ENCODE measurements around the gene PHRF1. TPM values are rescaled to one million over a fixed set of nuclear protein-coding genes. Genes with fewer than 3 reads are reported as not detected.

PHRF1 gene
- total and polyA plus RNA-seq, 4 donors, result 14.7 to 28.4 (median 23.4) TPM

DNA sequence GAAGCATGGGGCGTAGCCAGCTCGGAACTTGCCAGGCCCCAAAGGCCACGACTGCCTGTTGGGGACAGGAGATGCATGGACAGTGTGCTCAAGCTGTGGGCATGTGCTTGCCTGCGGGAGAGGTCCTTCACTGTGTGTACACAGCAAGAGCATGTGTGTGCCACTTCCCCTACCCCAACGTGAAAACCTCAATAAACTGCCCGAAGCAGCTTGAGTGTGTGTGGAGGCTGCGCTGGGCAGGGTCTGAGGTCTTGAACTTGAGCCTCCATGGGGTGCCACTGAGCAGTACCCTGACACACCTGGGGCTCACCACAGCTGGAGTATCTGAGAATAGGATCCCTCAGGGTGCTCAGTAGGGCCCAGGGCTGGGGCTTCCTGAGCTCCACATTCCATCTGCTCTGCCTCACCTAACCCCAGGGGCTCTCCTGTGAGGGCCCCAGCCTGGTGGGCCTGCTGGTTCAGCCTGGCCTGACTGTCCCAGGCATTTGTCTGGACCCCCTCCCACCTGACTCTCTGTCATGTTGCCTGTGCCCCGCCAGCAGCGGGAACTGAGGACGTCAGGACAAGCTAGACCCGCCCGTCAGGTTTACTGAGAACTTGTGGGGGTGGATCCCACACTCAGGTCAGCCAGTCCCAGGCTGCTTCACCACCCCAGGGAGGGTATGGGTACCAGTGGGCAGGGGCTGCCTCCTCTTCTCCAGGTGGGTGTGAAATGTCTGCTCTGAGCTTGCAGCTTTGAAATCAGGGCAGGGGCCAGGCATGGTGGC, 12.3 kb upstream of the PHRF1 start:
- 91% methylated on average over 10 of the region's 12 CpGs for WGBS (ENCODE audit: insufficient coverage)
- H3K27me3 ChIP-seq (ENCODE audit: control insufficient read depth, insufficient read depth, low read length), result peaks cover 14% of the 10 kb centered on the region
- peaks cover 32% of the 10 kb centered on the region for H3K36me3 ChIP-seq (ENCODE audit: control insufficient read depth, insufficient read depth, low read length)
- no peaks in the 10 kb centered on the region for H3K9me3 ChIP-seq (ENCODE audit: control insufficient read depth, insufficient read depth, low read length)
- peaks cover 36% of the 10 kb centered on the region for H3K4me1 ChIP-seq (ENCODE audit: control insufficient read depth, insufficient read depth, low read length)
- no peak overlapping the region for H3K4me3 ChIP-seq (ENCODE audit: low read depth, low read length)
- H3K27ac ChIP-seq (ENCODE audit: low read depth, low read length), result no peak overlapping the region
- DNase-seq (ENCODE audit: low read depth in 4 of 6, low spot score in 6 of 6), result no peak

DNA sequence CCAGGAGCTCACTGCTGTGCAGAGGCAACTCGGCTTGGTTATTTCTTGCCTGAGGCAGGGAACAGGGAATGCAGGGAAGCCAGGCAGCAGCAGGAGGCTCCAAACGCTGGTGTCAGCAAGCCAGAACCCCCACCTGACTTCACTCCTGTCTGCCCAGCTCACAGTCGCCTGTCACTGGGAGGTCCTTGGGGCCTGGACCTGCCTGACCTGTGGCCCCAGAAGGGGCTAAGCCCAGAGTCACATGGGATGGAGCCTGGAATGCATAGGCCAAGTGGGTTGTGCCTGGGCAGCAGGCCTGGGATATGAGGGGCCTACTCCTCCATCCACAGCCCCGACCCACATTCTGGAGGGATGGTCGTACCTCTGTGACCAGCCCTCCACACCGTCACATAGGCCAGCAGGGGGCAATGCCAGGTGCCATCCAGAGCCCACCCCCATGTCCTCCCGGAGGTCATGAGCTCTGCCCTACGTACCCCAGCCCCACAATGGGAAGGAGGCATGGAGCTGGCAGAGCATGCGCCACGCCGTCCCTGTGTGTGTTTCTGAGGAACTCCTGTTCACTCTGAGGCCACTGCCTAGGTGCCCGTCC, 10.3 kb upstream of the PHRF1 start:
- H3K27me3 ChIP-seq (ENCODE audit: control insufficient read depth, insufficient read depth, low read length), result no peaks in the 10 kb centered on the region
- H3K4me3 ChIP-seq (ENCODE audit: low read depth, low read length), result no peak overlapping the region
- no peak overlapping the region for H3K27ac ChIP-seq (ENCODE audit: low read depth, low read length)
- WGBS (ENCODE audit: insufficient coverage), result 80% methylated on average over 12 of the region's 12 CpGs
- no peaks in the 10 kb centered on the region for H3K9me3 ChIP-seq (ENCODE audit: control insufficient read depth, insufficient read depth, low read length)
- H3K36me3 ChIP-seq (ENCODE audit: control insufficient read depth, insufficient read depth, low read length), result peaks cover 32% of the 10 kb centered on the region
- H3K4me1 ChIP-seq (ENCODE audit: control insufficient read depth, insufficient read depth, low read length), result peaks cover 34% of the 10 kb centered on the region
- no peak for DNase-seq (ENCODE audit: low read depth in 4 of 6, low spot score in 6 of 6)

DNA sequence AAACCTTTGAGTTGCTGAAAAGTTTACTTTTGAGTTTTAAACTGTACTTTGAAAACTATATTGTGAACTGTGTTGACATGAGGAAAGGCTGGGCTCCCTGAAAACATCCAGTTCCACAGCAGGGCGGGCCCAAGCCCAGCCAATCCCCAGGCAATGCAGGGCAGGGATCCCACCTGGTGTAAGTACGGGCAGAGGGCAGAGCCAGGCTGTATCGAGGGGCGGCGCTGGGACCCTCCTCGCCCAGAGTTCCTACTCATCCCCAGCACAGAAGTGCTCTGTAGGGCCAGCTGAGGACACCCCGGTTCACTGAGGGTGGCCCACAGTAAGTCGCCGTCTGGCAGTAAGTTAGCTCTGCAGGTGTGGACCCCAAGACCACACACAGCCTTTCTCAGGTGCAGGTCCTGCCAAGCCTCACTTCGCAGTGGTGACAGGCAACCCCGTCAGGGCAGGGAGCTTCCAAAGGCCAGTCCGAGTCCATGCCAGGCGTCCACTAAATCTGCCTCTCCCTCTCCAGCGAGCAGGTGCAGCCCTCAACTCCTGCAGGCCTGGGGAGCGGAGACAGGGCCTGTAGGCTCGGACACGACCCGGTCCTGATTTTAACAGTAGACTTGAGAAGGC, 9.2 kb upstream of the PHRF1 start:
- peaks cover 29% of the 10 kb centered on the region for H3K36me3 ChIP-seq (ENCODE audit: control insufficient read depth, insufficient read depth, low read length)
- DNase-seq (ENCODE audit: low read depth in 4 of 6, low spot score in 6 of 6), result no peak
- H3K4me1 ChIP-seq (ENCODE audit: control insufficient read depth, insufficient read depth, low read length), result peaks cover 26% of the 10 kb centered on the region
- H3K9me3 ChIP-seq (ENCODE audit: control insufficient read depth, insufficient read depth, low read length), result no peaks in the 10 kb centered on the region
- no peaks in the 10 kb centered on the region for H3K27me3 ChIP-seq (ENCODE audit: control insufficient read depth, insufficient read depth, low read length)
- 84% methylated on average over 16 of the region's 18 CpGs for WGBS (ENCODE audit: insufficient coverage)
- peak overlapping the region; percentile 29 for H3K4me3 ChIP-seq (ENCODE audit: low read depth, low read length)
- peak overlapping the region; percentile 61 for H3K27ac ChIP-seq (ENCODE audit: low read depth, low read length)

DNA sequence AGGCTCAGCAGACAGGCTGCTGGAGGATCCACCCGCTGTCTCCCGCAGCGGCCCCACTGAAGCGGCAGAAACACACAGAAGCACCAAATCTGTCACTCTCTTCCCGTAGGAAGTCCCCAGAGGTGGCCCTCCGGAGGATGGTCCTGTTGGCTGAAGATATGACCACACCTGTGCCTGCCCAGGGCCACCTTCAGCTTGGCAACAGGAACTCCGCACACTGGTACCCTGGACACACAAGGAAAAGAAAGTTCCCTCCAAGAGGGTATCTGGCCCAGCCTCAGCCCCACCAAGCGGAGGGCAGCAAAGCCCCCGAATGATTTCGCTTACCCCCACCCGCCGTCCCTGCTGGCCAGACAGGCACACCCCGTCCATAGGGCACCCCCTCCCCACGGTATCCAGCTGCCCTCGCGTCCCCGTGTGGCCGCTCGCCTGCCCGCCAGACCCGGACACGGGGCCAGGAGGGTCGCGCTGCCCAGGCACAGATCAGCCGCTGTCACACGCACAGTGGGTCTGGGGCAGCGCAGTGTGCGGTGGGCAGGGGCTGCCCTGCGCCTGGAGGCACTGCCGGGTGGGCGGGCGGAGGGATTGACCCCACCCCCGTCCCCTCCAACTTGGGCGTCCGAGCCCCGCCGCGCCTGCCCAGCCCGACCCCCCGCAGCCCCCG, 8.5 kb upstream of the PHRF1 start:
- Histone ChIP-seq H3K27ac (ENCODE audit: low read depth, low read length) (peak overlapping the region; percentile 61), H3K4me1 (ENCODE audit: control insufficient read depth, insufficient read depth, low read length) (peaks cover 26% of the 10 kb centered on the region), H3K9me3 (ENCODE audit: control insufficient read depth, insufficient read depth, low read length) (no peaks in the 10 kb centered on the region), H3K36me3 (ENCODE audit: control insufficient read depth, insufficient read depth, low read length) (peaks cover 22% of the 10 kb centered on the region), H3K4me3 (ENCODE audit: low read depth, low read length) (peak overlapping the region; percentile 29), H3K27me3 (ENCODE audit: control insufficient read depth, insufficient read depth, low read length) (no peaks in the 10 kb centered on the region)
- DNase-seq (ENCODE audit: low read depth in 4 of 6, low spot score in 6 of 6), result no peak
- 7% methylated on average over 37 of the region's 41 CpGs for WGBS (ENCODE audit: insufficient coverage)

DNA sequence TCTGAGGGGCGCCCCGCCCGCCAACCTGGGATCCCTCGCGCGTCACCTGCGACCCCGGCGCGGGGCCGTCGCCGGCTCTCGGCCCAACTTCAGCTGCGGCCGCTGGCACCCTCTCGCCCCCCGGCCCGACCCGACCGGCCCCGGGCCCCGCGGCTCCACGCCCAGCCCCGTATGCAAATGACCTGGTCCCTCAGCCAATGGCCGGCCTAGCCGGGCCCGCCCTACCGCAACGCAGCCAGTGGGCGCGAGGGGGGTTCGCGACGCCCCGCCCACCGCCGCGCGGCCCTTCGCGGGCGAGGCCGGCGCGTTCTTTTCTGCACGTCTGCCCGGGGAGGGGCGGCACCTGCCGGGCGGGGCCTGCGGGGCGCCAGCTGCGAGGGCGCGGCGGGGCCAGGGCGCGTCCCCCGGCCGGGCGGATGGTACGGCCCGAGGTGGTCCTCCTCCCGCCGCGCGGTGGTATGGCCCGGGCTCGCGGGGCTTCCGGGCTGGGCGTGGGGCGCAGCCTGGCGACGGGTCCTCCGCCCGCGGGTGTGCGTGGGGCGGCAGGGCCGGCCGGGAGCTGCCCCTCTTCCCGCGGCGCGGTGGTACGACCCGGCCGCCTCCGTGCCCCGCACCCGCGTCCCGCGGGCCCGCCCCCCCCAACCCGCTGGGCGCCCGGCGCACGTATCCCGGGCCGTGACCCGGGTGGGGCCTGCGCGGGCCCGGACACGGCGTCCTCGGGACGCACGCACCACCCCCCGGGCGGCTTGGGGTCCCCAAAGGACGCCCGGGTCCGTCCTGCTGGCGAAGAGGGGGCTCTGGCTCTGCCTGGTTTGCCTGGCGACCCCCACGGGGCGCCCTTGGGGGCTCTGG, 7.7 kb upstream of the PHRF1 start:
- H3K4me1 ChIP-seq (ENCODE audit: control insufficient read depth, insufficient read depth, low read length), result peaks cover 26% of the 10 kb centered on the region
- H3K4me3 ChIP-seq (ENCODE audit: low read depth, low read length), result peak overlapping the region; percentile 41
- peaks cover 18% of the 10 kb centered on the region for H3K36me3 ChIP-seq (ENCODE audit: control insufficient read depth, insufficient read depth, low read length)
- no peaks in the 10 kb centered on the region for H3K27me3 ChIP-seq (ENCODE audit: control insufficient read depth, insufficient read depth, low read length)
- no peak overlapping the region for H3K27ac ChIP-seq (ENCODE audit: low read depth, low read length)
- under 1% methylated on average over 123 of the region's 123 CpGs for WGBS (ENCODE audit: insufficient coverage)
- DNase-seq (ENCODE audit: low read depth in 4 of 6, low spot score in 6 of 6), result peak in 5 of 6 donors; percentile 69 to 97 (median 86)
- no peaks in the 10 kb centered on the region for H3K9me3 ChIP-seq (ENCODE audit: control insufficient read depth, insufficient read depth, low read length)

DNA sequence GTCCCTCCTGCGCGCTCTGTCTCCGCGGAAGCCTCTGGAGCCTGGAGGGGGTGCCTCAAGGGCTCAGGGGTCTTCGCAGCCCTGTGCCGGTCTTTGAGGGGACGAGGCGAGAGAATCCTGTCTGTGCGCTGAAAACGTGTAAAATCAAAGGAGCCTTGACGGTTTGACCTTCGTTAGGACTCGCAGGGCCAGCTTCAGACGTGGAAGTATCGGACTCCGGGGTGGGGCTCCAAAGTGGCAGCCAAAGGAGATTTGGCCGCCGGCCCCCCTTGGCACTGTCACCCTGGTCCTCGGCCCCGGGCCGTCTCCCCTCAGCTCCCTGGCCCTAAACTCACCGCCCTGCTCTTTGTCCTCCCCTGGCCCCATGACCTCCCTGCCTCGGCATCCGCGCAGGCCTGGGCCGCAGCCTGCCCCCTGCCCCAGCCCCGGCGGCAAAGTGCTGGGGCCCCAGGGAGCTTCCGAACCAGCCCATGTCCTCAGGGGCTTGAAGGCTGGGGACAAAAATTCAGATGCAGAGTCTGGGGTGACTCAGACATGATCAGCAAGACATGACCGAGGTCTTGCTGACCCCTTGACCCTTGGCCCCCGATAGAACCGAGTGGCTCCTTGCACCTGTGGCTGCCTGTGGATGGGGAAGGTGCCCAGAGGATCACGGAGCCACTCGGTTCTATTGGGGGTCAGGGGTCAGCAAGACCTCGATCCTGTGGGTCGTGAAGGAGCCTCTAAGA, 6.9 kb upstream of the PHRF1 start:
- no peak overlapping the region for H3K27ac ChIP-seq (ENCODE audit: low read depth, low read length)
- no peaks in the 10 kb centered on the region for H3K9me3 ChIP-seq (ENCODE audit: control insufficient read depth, insufficient read depth, low read length)
- peaks cover 10% of the 10 kb centered on the region for H3K36me3 ChIP-seq (ENCODE audit: control insufficient read depth, insufficient read depth, low read length)
- peaks cover 28% of the 10 kb centered on the region for H3K4me1 ChIP-seq (ENCODE audit: control insufficient read depth, insufficient read depth, low read length)
- peak in 1 of 6 donors; percentile 12 for DNase-seq (ENCODE audit: low read depth in 4 of 6, low spot score in 6 of 6)
- no peaks in the 10 kb centered on the region for H3K27me3 ChIP-seq (ENCODE audit: control insufficient read depth, insufficient read depth, low read length)
- H3K4me3 ChIP-seq (ENCODE audit: low read depth, low read length), result peak overlapping the region; percentile 41
- 24% methylated on average over 36 of the region's 36 CpGs for WGBS (ENCODE audit: insufficient coverage)

DNA sequence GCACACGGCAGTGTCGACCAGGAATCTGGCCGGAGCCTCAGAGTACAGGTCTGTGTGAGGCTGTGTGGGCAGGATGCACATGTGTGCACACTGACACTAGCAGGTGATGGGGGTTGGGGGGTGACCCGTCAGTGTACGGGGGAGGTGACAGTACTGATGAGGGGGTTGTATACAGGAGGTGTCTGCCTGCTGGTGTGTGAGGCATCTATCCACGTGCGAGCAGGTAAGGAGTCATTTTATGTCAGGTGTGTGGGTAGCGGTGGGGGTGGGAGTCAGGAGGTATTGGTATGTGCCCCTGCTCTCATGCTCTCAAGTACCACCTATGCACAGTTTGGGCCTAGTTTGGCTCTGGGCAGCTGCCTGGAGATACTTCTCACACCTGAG, 4.5 kb upstream of the PHRF1 start:
- Histone ChIP-seq H3K36me3 (ENCODE audit: control insufficient read depth, insufficient read depth, low read length) (peaks cover 4% of the 10 kb centered on the region), H3K27me3 (ENCODE audit: control insufficient read depth, insufficient read depth, low read length) (peaks cover 8% of the 10 kb centered on the region), H3K4me1 (ENCODE audit: control insufficient read depth, insufficient read depth, low read length) (peaks cover 33% of the 10 kb centered on the region), H3K4me3 (ENCODE audit: low read depth, low read length) (no peak overlapping the region), H3K27ac (ENCODE audit: low read depth, low read length) (no peak overlapping the region), H3K9me3 (ENCODE audit: control insufficient read depth, insufficient read depth, low read length) (no peaks in the 10 kb centered on the region)
- no peak for DNase-seq (ENCODE audit: low read depth in 4 of 6, low spot score in 6 of 6)
- 52% methylated on average over 5 of the region's 8 CpGs for WGBS (ENCODE audit: insufficient coverage)

DNA sequence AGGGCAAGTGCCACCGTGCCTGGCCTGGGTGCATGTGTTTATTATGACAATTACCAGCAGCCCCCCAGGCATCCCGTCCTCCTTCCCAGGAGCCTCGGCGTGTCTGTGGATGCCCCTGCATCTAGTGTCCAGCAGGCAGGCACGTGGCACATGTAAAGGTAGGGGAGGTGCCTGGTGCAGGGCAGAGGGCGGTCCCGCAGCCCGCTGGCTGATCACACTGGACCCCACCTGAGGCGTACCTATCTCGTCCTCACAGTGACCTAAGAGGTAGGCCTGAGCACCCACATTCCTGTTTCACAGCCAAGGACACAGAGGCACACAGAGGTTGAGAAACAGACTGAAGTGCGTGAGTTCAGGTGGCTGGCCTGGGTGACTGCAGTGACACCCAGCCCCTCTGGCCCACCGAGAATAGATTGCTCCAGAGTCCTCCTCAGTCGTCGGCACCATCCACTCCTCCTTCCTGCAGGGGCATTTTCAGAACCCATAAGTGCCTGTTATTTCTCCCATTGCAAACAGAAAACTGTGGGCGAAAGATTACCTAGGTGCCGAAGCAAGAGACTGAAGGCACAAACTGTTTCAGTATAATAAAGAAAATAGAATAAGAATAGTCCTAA, 3.0 kb upstream of the PHRF1 start:
- WGBS (ENCODE audit: insufficient coverage), result 92% methylated on average over 11 of the region's 16 CpGs
- peaks cover 36% of the 10 kb centered on the region for H3K4me1 ChIP-seq (ENCODE audit: control insufficient read depth, insufficient read depth, low read length)
- peaks cover 8% of the 10 kb centered on the region for H3K27me3 ChIP-seq (ENCODE audit: control insufficient read depth, insufficient read depth, low read length)
- no peak overlapping the region for H3K4me3 ChIP-seq (ENCODE audit: low read depth, low read length)
- H3K36me3 ChIP-seq (ENCODE audit: control insufficient read depth, insufficient read depth, low read length), result peaks cover 8% of the 10 kb centered on the region
- DNase-seq (ENCODE audit: low read depth in 4 of 6, low spot score in 6 of 6), result no peak
- H3K27ac ChIP-seq (ENCODE audit: low read depth, low read length), result no peak overlapping the region
- no peaks in the 10 kb centered on the region for H3K9me3 ChIP-seq (ENCODE audit: control insufficient read depth, insufficient read depth, low read length)

Data from spinal cord (tissue), 10 donors.